Fibroblast of villous mesenchyme (primary cell): ENCODE measurements around the gene PPP1CC. TPM values are rescaled to one million over a fixed set of nuclear protein-coding genes. Genes with fewer than 3 reads are reported as not detected.

Experiments used
- DNase-seq: peaks from one replicate; pipeline ENCODE4 v3.0.0-alpha.2; 2010; ENCODE audit warnings: low read depth
- H3K4me3 ChIP-seq: 2 replicates; pipeline ENCODE4 v1.5.1; 2011; ENCODE audit warnings: low read depth, mild to moderate bottlenecking, low read length
- total RNA-seq: library from RNA; depleted of rRNA; stranded (reverse); fragments of >200 nt; gene quantifications from 2 replicates; pipeline ENCODE4 v1.2.3, GENCODE V29; 2012
- TF ChIP-seq, protein P1 (sequence below): IDR thresholded peaks from 2 replicates; pipeline ENCODE4 v1.5.1; 2012; ENCODE audit warnings: low read depth, mild to moderate bottlenecking, low read length; ENCODE audit not compliant: insufficient read depth

PPP1CC gene
- total RNA-seq, 1 donor = 139 TPM

DNA sequence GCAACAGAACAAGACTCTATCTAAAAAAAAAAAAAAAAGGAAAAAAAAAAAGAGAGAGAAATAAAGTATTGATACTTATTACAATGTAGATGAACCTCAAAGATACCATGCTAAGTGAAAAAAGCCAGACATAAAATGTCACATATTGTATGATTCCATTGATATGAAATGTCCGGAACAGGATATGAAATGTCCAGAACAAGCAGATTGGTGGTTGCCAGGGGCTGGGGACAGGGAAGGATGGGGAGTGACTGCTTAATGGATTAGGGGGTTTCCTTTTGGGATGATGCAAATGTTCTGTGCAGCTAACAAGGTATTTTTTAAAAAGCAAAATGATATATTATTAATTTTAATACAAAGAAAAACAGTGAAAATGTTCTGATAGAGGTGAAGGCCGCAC lies 58.8 kb downstream of the PPP1CC start:
- no peak overlapping the region for H3K4me3 ChIP-seq
- TF ChIP-seq, protein P1, sequence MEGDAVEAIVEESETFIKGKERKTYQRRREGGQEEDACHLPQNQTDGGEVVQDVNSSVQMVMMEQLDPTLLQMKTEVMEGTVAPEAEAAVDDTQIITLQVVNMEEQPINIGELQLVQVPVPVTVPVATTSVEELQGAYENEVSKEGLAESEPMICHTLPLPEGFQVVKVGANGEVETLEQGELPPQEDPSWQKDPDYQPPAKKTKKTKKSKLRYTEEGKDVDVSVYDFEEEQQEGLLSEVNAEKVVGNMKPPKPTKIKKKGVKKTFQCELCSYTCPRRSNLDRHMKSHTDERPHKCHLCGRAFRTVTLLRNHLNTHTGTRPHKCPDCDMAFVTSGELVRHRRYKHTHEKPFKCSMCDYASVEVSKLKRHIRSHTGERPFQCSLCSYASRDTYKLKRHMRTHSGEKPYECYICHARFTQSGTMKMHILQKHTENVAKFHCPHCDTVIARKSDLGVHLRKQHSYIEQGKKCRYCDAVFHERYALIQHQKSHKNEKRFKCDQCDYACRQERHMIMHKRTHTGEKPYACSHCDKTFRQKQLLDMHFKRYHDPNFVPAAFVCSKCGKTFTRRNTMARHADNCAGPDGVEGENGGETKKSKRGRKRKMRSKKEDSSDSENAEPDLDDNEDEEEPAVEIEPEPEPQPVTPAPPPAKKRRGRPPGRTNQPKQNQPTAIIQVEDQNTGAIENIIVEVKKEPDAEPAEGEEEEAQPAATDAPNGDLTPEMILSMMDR = no peak
- no peak for DNase-seq

DNA sequence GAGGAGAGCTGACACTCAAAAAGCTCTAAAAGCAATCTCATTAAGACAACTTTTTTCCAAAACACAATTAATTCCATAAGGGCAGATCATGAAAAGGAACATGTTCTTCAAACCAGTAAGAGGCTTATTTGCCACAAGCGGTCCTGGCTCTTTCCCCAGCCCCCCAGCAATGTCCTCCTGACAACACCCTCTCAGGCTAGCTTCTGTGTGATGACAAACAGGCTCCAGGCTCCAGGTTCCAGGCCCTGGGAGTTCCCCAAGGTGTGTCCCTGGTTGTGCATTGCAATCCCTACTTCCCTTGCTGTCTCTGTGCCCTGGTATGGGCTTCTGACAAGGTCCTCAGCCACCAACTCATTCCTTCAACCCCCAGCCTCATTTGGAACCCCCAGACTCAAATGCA lies 62.7 kb downstream of the PPP1CC start:
- no peak overlapping the region for H3K4me3 ChIP-seq
- no peak for DNase-seq
- TF ChIP-seq, protein P1 = no peak

DNA sequence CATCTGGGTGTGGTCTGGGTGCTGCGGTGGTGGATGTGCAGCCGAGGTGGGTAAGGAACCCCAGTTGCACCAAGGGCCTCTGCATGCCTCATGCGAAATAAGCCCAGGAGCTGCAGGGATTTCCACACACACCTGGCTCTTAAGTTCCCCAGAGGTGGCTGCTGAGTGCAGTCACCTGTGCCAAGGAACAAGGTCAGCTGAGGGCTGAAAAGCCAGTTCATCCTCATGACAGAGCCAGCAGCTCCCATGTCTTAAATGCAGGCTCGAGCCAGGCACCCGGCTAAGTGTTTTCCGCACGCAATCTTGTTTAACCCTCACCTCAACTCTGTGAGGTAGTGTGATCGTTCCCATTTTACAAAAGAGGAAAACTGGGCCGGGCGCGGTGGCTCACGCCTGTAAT lies 63.5 kb downstream of the PPP1CC start:
- H3K4me3 ChIP-seq = no peak overlapping the region
- TF ChIP-seq, protein P1 = no peak
- DNase-seq = no peak

DNA sequence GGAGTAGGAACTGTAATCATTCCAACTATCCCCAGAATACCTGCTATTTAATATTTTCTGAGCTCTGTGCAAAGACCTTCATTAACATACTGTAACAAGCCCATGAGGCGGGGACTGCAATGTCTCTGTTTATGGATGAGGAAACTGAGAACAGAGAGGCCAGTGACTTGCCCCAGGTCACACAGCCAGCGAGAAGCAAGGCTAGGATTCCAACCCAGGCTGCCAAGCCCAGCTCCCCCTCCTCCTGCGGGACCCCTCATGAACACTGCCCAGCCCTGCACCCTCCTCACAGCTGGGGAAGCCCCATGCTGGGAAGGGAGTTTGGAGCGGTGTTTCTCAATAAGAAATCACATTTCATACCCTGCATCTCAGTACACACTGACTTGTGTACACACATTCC lies 64.7 kb downstream of the PPP1CC start:
- DNase-seq = no peak
- H3K4me3 ChIP-seq = no peak overlapping the region
- TF ChIP-seq, protein P1 = no peak

DNA sequence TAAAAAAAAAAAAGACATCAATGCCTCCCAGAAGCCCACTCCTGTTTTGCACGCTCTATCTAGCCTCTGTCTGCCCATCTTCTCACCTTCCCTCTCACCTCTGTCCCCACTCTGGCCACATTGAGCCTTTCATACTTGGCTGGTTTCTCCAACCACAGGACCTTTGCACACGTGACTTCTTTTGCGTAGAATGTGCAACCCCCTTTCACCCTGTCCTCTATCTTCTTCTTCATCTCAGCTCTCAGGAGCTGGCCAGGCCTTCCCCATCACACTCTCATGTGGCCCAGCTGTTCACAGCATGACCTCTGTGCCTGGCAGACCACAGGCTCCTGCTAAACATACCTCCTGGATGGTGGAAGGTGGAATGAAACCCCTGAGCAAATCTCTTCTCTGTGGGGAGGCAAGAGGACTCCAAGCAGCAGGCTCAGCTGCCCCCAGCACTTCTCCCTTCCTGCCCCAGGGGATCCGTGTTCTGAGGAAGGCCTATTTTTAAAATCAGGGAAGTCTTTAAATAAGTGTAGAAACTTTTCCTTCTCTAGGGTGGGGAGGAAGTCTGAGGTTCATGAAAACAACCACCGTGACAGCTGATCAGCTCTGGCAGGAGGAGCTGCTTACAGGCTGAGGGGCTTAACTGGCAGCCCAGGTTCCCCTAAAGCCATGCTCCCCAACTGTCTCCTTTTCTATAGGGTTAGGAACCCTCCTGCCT lies 65.3 kb downstream of the PPP1CC start:
- TF ChIP-seq, protein P1 = no peak
- H3K4me3 ChIP-seq = no peak overlapping the region
- DNase-seq = no peak

DNA sequence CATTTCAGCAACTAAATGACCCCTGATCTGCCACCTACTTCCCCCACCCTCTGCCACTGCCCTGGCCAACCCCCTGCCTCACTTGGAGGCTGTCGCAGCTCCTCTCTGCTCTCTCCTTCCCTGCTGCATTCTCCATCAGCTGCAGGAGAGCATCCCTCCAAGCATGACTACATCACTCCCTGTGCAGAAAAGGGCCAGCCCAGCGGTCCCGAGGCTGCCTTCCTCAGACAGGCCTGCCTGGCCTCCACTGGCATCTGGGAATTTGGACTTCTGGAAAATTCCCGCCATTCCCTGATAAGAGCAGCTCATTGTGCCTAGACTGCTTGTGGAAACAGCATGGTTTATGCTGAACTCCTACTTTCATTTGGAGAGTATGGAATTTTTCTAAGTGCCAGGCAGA lies 66.5 kb downstream of the PPP1CC start:
- DNase-seq = no peak
- no peak overlapping the region for H3K4me3 ChIP-seq
- TF ChIP-seq, protein P1 = no peak
